GM21367 (cell line): ENCODE data around the gene FAM83C.

Experiments used
- ATAC-seq: cut with Tn5 transposase; IDR thresholded peaks from one replicate; pipeline ENCODE4 v1.9.1; 2021; ENCODE audit not compliant: unreplicated experiment

Gene FAM83C

GRCh38 chr20:35284992-35285805, 7.0 kb downstream of the FAM83C start:
- no peak for ATAC-seq

DNA sequence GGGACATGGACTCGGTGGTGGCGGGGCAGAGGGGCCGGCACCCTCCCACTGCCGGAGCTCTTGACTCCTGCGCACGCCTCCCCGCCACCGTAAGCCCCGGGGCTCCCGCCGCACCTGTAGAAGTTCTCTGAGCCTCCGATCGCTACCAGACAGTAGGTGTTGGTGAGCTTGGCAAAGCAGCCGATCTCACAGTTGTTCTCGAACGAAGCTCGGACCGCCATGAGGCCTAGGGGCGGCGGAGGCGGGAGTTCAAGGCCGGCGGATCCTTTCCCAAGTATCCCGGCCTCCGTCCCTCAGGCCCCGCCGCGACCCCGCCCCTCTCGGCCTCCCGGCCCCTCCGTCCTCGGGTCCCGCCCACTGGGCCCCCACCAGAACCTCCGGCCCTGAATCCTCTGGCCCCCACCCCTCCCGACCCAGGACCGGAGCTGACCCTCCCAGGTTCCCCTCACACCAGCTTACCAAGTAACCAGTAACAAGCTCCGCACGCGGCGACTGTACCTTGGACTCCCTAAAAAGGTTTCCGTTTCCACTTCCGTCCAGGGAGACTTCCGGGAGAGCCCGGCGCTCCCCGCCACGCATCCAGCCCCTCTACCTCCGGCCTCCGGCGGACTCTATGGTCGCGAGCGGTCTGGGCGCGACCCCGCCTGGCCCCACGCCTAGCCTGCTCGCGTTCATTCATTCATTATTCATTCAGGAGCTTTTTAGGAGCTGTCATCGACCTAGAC, 7.8 kb downstream of the FAM83C start, which contains the start of gene EIF6:
Gene EIF6, minus strand, starts transcription at position 506 of the 725 bp plus-strand sequence. Its CDS starts 285 bp downstream, at position 221.
- ATAC-seq, result peak; percentile 69

- no peak for ATAC-seq
Measured at GRCh38 chr20:35283441-35284266, 8.6 kb downstream of the FAM83C start.

DNA sequence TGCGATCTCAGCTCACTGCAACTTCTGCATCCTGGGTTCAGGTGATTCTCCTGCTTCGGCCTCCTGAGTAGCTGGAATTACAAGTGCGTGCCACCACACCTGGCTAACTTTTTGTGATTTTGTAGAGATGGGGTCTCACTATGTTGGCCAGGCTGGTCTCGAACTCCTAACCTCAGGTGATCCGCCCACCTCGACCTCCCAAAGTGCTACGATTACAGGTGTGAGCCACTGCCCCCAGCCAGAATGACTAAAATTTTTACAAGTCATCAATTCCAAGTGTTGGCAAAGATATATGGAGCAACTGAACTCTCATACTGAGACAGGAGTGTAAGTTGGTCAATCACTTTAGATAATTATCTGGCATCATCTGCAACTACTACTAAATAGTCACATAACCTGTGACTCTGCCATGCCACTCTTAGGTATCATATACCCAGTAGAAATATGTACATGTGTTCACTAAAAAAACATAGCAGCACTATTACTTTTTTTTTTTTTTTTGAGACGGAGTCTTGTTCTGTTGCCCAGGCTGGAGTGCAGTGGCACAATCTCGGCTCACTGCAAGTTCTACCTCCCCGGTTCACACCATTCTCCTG, 10.6 kb downstream of the FAM83C start:
- no peak for ATAC-seq

- ATAC-seq, result no peak
Measured at GRCh38 chr20:35280523-35280922, 11.7 kb downstream of the FAM83C start.

DNA sequence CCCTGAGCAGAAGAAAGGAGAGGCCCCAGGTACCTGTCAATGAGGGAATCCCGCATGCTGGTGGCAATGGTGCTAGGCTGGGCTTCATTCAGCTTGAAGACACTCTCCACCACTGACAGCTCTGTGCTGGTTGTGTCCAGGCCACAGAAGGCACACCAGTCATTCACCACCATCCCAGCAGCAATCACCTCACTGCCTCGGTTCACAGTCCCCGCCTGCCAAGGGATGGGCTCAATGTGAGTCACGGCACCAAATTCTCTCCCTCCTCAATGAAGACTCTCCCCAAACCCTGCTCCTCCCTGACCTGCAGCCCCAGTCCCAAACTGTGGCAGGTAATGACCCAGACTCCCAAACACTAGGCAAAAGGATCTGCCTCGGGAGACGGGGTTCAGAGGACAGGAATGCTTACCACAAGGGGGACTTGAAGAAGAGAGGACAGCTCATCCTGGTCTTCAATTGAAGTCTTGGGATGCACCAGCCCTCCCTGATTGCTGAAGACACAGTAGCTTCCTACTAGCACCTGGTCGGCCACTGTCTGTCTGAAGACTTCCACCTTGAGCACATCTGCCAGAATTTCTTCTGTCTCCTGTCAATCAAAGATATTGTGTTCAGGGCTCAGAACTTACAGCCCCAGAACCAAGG, 12.6 kb downstream of the FAM83C start:
- ATAC-seq, result no peak

DNA sequence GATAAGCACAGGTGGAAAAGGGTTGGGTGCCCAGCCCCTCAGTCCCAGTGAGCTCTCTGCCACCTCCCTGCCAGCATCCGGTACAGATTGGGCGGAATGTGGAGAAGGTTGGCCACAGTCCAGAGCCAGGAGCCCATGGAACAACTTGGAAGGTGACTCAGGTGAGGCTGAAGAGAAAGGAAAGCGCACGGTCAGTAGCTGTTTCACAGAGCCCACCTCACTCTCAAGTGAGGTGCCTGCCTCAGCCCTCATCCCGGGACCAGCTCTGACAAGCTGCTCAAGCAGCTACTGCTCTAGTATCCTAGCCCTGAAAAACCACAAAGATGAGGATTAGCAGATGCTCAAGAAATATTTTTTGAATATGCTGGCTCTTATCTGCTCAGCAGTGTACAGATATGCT, 13.2 kb downstream of the FAM83C start:
- ATAC-seq, result no peak

DNA sequence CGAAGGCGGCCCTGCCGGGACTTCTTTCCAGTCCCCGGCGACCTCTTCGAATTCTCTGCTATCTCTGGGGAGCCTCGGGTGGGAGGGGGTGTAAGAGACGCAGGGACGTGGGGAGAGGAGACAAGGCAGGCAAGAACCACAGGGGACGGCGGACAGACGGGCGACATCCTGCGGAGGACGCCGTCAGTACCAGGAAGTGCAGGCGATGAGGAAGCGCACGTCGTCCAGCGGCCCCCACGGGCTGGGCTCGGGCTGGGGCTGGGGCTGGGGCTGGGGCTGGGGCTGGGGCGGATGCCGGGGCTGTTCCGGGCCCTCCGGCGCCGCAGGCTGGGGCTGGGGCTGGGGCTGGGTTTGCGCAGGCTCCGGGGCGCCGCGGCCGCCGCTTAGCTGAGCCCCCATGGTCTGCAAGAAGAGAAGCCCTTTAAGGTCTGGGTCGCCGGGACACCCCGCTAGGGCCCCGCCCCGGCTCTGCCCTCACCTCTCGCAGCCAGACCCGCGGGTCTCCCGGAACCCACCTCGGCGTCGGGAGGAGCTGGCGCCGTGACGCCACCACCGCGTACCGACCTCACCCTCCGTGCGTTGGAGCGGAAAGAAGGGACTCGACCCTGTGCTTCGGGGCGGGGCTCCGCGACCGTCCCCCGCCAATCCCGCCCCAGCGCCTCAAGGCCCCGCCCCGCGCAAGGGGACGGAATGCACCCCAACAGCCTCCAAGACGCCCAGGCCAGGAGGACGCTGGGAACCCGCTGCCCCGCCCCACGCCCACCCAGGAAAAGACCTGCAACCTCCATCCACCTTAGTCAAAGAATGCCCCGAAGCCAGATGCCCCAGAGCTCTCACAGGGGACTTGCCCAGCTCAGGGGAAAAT, 14.5 kb downstream of the FAM83C start, which contains the start of gene MMP24OS:
Gene MMP24OS, minus strand, starts transcription at position 592 of the 865 bp plus-strand sequence. Its CDS starts 193 bp downstream, at position 399.
- ATAC-seq, result peak; percentile 67

GRCh38 chr20:35277127-35277526, 15.1 kb downstream of the FAM83C start:
- ATAC-seq, result no peak

GRCh38 chr20:35276408-35276807, 15.8 kb downstream of the FAM83C start:
- ATAC-seq, result no peak

DNA sequence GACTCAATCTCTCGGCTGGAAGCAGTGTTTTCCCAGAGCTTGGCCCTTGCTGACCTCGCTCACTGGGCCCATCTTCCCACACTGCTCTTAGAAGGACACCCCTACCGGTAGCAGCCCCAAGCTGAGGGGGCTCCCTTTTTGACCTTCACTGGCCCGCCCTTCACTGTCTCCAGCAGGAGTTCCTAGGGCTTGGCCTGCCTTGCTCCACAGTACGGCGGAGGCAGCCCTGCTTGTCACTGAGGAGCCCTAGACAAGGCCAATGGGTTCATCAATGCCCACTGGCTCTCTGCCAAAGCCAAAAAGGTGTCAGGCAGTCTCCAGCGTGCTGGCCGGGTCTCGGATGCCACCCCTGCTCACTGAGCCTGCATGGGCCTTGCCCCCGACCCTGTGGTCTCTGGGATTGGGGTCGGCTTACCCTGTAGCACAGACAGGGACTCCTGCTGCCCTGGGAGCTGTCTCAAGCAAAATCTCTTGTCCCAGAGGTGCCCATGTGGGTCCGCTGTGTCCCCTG, 16.4 kb downstream of the FAM83C start:
- no peak for ATAC-seq

GRCh38 chr20:35274172-35275092, 17.8 kb downstream of the FAM83C start:
- ATAC-seq, result no peak

- ATAC-seq, result no peak
Measured at GRCh38 chr20:35273449-35274171, 18.6 kb downstream of the FAM83C start.

DNA sequence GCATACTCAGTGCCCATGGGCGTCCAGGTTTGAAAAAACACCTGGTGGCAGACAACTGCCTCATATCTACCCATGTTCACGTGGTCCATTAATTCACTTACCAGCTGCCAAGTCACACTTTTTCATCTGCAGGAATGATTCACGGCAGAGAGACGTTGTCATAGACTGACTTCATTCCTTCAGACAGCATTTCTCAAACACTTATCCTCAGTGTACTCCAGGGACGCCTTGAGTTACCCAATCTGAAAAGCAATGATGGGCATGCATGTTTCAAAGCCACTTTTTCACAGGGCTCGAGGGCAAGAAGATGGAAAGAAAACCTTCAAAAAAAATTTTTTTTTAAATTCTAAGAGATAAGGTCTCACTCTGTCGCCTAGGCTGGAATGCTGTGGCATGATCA, 20.3 kb downstream of the FAM83C start:
- ATAC-seq, result no peak

- ATAC-seq, result no peak
Measured at GRCh38 chr20:35271073-35271882, 20.9 kb downstream of the FAM83C start.

DNA sequence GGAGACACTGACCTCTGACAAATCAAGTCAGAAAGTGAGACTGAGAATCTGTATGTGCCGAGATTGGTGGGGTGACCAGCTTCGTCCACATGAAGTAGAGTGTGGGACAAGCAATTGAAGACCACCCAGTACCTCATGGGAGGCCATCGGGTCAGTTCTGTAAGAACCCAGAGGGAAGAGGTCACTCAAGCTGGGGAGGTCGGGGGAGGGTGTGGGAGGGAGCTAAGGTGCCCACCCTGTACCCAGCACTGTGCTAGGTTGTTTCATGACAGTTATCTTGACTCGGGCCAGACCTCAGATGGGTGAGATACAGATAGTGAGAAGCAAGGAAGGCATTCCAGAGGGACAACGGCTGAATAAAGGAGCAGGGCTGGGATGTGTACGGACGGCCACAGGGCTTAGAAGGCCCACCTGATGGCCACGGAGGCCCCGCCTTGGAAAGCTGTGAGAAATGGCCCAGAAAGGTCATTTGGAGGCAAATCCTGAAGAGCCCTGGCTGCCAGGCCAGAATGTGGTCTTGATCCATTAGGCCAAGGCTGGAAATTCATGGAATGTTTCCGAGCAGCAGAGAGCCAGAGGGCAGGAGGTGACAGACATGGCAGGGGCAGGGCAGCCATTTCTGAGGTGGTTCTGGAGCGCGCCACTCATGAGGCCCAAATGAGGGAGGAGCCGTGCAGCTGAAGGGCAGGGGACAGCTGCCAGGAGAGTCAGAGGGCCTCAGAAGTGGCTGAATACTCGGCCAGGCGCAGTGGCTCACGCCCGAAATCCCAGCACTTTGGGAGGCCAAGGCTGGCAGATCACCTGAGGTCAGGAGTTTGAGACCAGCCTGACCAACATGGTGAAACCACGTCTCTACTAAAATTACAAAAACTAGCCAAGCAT, 22.0 kb downstream of the FAM83C start:
- no peak for ATAC-seq
